Liver (tissue), 9 donors: ENCODE data around the gene CROCC2. TPM values are rescaled to one million over a fixed set of nuclear protein-coding genes. Genes with fewer than 3 reads are reported as not detected.

Experiments used
- DNase-seq: peaks from one replicate; pipeline ENCODE4 v3.0.0-alpha.2; 2017; ENCODE audit warnings: low spot score
- H3K27ac ChIP-seq, 2 donors: one replicate each; pipeline ENCODE4 v1.7.0; 2013; ENCODE audit warnings: inconsistent platforms in 2 of 2, low read length in 2 of 2, control low read depth in 1 of 2, low read depth in 1 of 2, mild to moderate bottlenecking in 1 of 2
- H3K27me3 ChIP-seq, 4 donors: one replicate each; pipeline versions ENCODE4 v1.6.1 to v1.7.0; 2013; ENCODE audit warnings: low read length in 3 of 4, inconsistent platforms in 1 of 4, mild to moderate bottlenecking in 1 of 4, moderate library complexity in 1 of 4; ENCODE audit not compliant: control insufficient read depth in 4 of 4, insufficient read depth in 4 of 4
- H3K36me3 ChIP-seq, 4 donors: one replicate each; pipeline versions ENCODE4 v1.6.1 to v1.7.0; 2013; ENCODE audit warnings: low read length in 3 of 4, mild to moderate bottlenecking in 3 of 4, low read depth in 1 of 4, moderate library complexity in 1 of 4; ENCODE audit not compliant: control insufficient read depth in 4 of 4, insufficient read depth in 3 of 4
- H3K4me1 ChIP-seq, 4 donors: one replicate each; pipeline versions ENCODE4 v1.6.1 to v1.7.0; 2013; ENCODE audit warnings: low read length in 3 of 4, mild to moderate bottlenecking in 3 of 4, moderate library complexity in 1 of 4; ENCODE audit not compliant: control insufficient read depth in 4 of 4, insufficient read depth in 4 of 4
- H3K4me3 ChIP-seq, 3 donors: one replicate each; pipeline versions ENCODE4 v1.6.1 to v1.7.0; 2013; ENCODE audit warnings: low read length in 3 of 3, control low read depth in 1 of 3, low read depth in 1 of 3, mild to moderate bottlenecking in 1 of 3
- H3K9ac ChIP-seq, 2 donors: one replicate each; pipeline ENCODE4 v1.7.0; 2013; ENCODE audit warnings: low read length in 2 of 2, mild to moderate bottlenecking in 2 of 2, moderate library complexity in 2 of 2, control low read depth in 1 of 2, low read depth in 1 of 2
- H3K9me3 ChIP-seq, 4 donors: one replicate each; pipeline versions ENCODE4 v1.6.1 to v1.7.0; 2013; ENCODE audit warnings: low read length in 3 of 4; ENCODE audit not compliant: control insufficient read depth in 4 of 4
- ATF3 ChIP-seq: IDR thresholded peaks from 2 replicates; pipeline ENCODE4 v1.6.1; 2016; ENCODE audit warnings: antibody characterized with exemption
- CTCF ChIP-seq: fragments of 150-350 bp; IDR thresholded peaks from 2 replicates; pipeline ENCODE4 v1.5.1; 2017; ENCODE audit warnings: improper control_type of control experiment, low read depth, low read length; ENCODE audit not compliant: missing input control
- EGR1 ChIP-seq, 2 donors: IDR thresholded peaks; 2 replicates each; pipeline ENCODE4 v1.6.1; 2016 to 2018; ENCODE audit warnings: antibody characterized with exemption in 2 of 2, low read depth in 2 of 2
- FOXA1 ChIP-seq: IDR thresholded peaks from 2 replicates; pipeline ENCODE4 v1.6.1; 2016; ENCODE audit warnings: antibody characterized with exemption
- FOXA2 ChIP-seq: IDR thresholded peaks from 2 replicates; pipeline ENCODE4 v1.6.1; 2016; ENCODE audit warnings: antibody characterized with exemption
- GABPA ChIP-seq, 2 donors: IDR thresholded peaks in 1 of 2; conservative IDR thresholded peaks in 1 of 2; 2 replicates each; pipeline ENCODE4 v1.6.1; 2016; ENCODE audit warnings: antibody characterized with exemption in 2 of 2, mild to moderate bottlenecking in 1 of 2, moderate library complexity in 1 of 2
- HNF4A ChIP-seq, 2 donors: conservative IDR thresholded peaks; 2 replicates each; pipeline ENCODE4 v1.6.1; 2016; ENCODE audit warnings: antibody characterized with exemption in 2 of 2, mild to moderate bottlenecking in 2 of 2
- HNF4G ChIP-seq: IDR thresholded peaks from 2 replicates; pipeline ENCODE4 v1.6.1; 2016; ENCODE audit warnings: antibody characterized with exemption
- JUND ChIP-seq, 2 donors: IDR thresholded peaks; 2 replicates each; pipeline ENCODE4 v1.6.1; 2016; ENCODE audit warnings: antibody characterized with exemption in 2 of 2
- MAX ChIP-seq: IDR thresholded peaks from 2 replicates; pipeline ENCODE4 v1.6.1; 2016; ENCODE audit warnings: antibody characterized with exemption
- NR2F2 ChIP-seq: IDR thresholded peaks from 2 replicates; pipeline ENCODE4 v1.6.1; 2016; ENCODE audit warnings: antibody characterized with exemption
- RAD21 ChIP-seq, 2 donors: IDR thresholded peaks; 2 replicates each; pipeline ENCODE4 v1.6.1; 2016; ENCODE audit warnings: antibody characterized with exemption in 2 of 2, mild to moderate bottlenecking in 2 of 2
- REST ChIP-seq: IDR thresholded peaks from 2 replicates; pipeline ENCODE4 v1.6.1; 2016; ENCODE audit warnings: antibody characterized with exemption, mild to moderate bottlenecking
- RXRA ChIP-seq, 2 donors: IDR thresholded peaks; 2 replicates each; pipeline ENCODE4 v1.6.1; 2017 to 2018; ENCODE audit warnings: antibody characterized with exemption in 2 of 2, mild to moderate bottlenecking in 1 of 2
- SP1 ChIP-seq: IDR thresholded peaks from 2 replicates; pipeline ENCODE4 v1.6.1; 2018; ENCODE audit warnings: antibody characterized with exemption, mild to moderate bottlenecking
- TAF1 ChIP-seq: conservative IDR thresholded peaks from 2 replicates; pipeline ENCODE4 v1.6.1; 2016; ENCODE audit warnings: antibody characterized with exemption, mild to moderate bottlenecking
- YY1 ChIP-seq: IDR thresholded peaks from 2 replicates; pipeline ENCODE4 v1.6.1; 2016; ENCODE audit warnings: antibody characterized with exemption, mild to moderate bottlenecking
- ZBTB33 ChIP-seq: IDR thresholded peaks from 2 replicates; pipeline ENCODE4 v1.6.1; 2016; ENCODE audit warnings: antibody characterized with exemption
- WGBS: extraction: QIAGEN DNeasy Blood & Tissue Kit; methylation state at CpG from one replicate; pipeline ENCODE4 v1.1.7; 2013; 5-methylcytosine and 5-hydroxymethylcytosine counted together
- polyA plus RNA-seq, 2 donors: library from polyadenylated mRNA; stranded (reverse) in 1 of 2; unstranded in 1 of 2; fragments of 200-250 nt in 1 of 2; fragments of >200 nt in 1 of 2; fragmentation: Nextera tagmentation in 1 of 2; extraction: Ambion mirVana in 1 of 2; gene quantifications; one replicate each; pipeline versions ENCODE4 v1.2.1 to v1.2.3, GENCODE V29; 2013 to 2015
- total RNA-seq, 2 donors: library from RNA; depleted of rRNA; stranded (reverse); fragments of >200 nt; gene quantifications; one replicate each; pipeline ENCODE4 v1.2.3, GENCODE V29; 2014
- donor health status: healthy.
- donor health status: healthy.
- donor health status: healthy.
- donor health status: healthy.
- donor health status: healthy.

Gene CROCC2
- total and polyA plus RNA-seq, 4 donors = under 0.01 to 0.13 (median 0.05) TPM

- Histone ChIP-seq H3K4me1 (peaks cover 29 to 44% (median 42%) of the 10 kb centered on the region in 4 donors), H3K9me3 (no peaks in the 10 kb centered on the region), H3K9ac (no peak overlapping the region), H3K27ac (no peak overlapping the region), H3K36me3 (no peaks in the 10 kb centered on the region), H3K27me3 (no peaks in the 10 kb centered on the region), H3K4me3 (no peak overlapping the region)
- WGBS = 67% methylated on average over 12 of the region's 12 CpGs
- TF ChIP-seq NR2F2 (no peak), RXRA (IDR thresholded peaks at IDR 0.05) (no peak), GABPA (IDR thresholded peaks at IDR 0.05 in 1 of 2, conservative IDR thresholded peaks at IDR 0.05 in 1 of 2) (no peak), HNF4A (conservative IDR thresholded peaks at IDR 0.05) (no peak), TAF1 (no peak), FOXA2 (no peak), JUND (IDR thresholded peaks at IDR 0.05) (no peak), ATF3 (no peak), HNF4G (no peak), REST (no peak), ZBTB33 (no peak), EGR1 (IDR thresholded peaks at IDR 0.05; ENCODE audit: low read depth in 2 of 2) (no peak), FOXA1 (no peak), SP1 (no peak), MAX (no peak), YY1 (no peak), RAD21 (IDR thresholded peaks at IDR 0.05) (no peak), CTCF (no peak)
- no peak for DNase-seq
Observed at GRCh38 chr2:240892925-240893324, 13.2 kb upstream of the CROCC2 start.
